A673 (cell line): Measurements from ENCODE around the gene NUP188. TPM values are rescaled to one million over a fixed set of nuclear protein-coding genes. Genes with fewer than 3 reads are reported as not detected.

Experiments used
- BruUV-seq: library from RNA; stranded (reverse); fragments of 400-500 nt; replicated peaks from 2 replicates; lab custom pipeline; 2021; lab: Mats Ljungman, UMichigan
- CTCF ChIA-PET: fragments of 300-600 bp; sonication (Branson Sonifier 250); formaldehyde crosslinking; loops from one replicate; lab custom pipeline; 2022; ENCODE audit warnings: antibody characterized with exemption; lab: Charles Lee
- POLR2A ChIA-PET: fragments of 300-600 bp; sonication (Branson Sonifier 250); formaldehyde crosslinking; loops from one replicate; lab custom pipeline; 2022; ENCODE audit warnings: antibody characterized with exemption; ENCODE audit not compliant: low non-redundant PET; lab: Charles Lee
- DNase-seq: peaks from one replicate; pipeline ENCODE4 v3.0.0-alpha.2; 2015; ENCODE audit warnings: low spot score
- H3K27ac ChIP-seq: fragments of 200-600 bp; sonication (generic); 2 replicates; pipeline ENCODE4 v1.5.1; 2016; ENCODE audit warnings: mixed run types, low read depth, mild to moderate bottlenecking, mixed read lengths, antibody characterized with exemption, low read length; ENCODE audit not compliant: poor library complexity, severe bottlenecking
- H3K27me3 ChIP-seq: fragments of 200-600 bp; sonication (generic); replicated peaks from 2 replicates; pipeline ENCODE4 v1.6.1; 2017; ENCODE audit warnings: mixed run types, low read depth, mild to moderate bottlenecking, mixed read lengths, antibody characterized with exemption, low read length; ENCODE audit not compliant: insufficient read depth, poor library complexity
- H3K36me3 ChIP-seq: fragments of 200-600 bp; sonication (generic); 2 replicates; pipeline ENCODE4 v1.6.1; 2016; ENCODE audit warnings: mixed run types, mild to moderate bottlenecking, mixed read lengths, antibody characterized with exemption, low read length; ENCODE audit not compliant: insufficient read depth, poor library complexity, severe bottlenecking
- H3K4me1 ChIP-seq: fragments of 200-600 bp; sonication (generic); 2 replicates; pipeline ENCODE4 v1.6.1; 2017; ENCODE audit warnings: mixed run types, mild to moderate bottlenecking, mixed read lengths, antibody characterized with exemption, low read length; ENCODE audit not compliant: insufficient read depth, poor library complexity, severe bottlenecking
- H3K4me3 ChIP-seq: fragments of 200-600 bp; sonication (generic); 2 replicates; pipeline ENCODE4 v1.5.1; 2016; ENCODE audit warnings: low read depth, mixed run types, mild to moderate bottlenecking, mixed read lengths, low read length; ENCODE audit not compliant: poor library complexity, severe bottlenecking
- H3K9me3 ChIP-seq: fragments of 200-600 bp; sonication (generic); 2 replicates; pipeline ENCODE4 v1.6.1; 2016; ENCODE audit warnings: mixed run types, low read depth, mild to moderate bottlenecking, mixed read lengths, antibody characterized with exemption, low read length; ENCODE audit not compliant: poor library complexity, severe bottlenecking
- EZH2 ChIP-seq: fragments of 200-600 bp; sonication (generic); IDR thresholded peaks from 2 replicates; pipeline ENCODE4 v1.6.1; 2017; ENCODE audit warnings: borderline replicate concordance, low read depth, mild to moderate bottlenecking, mixed read lengths, antibody characterized with exemption, low read length; ENCODE audit not compliant: poor library complexity, severe bottlenecking
- intact Hi-C: fragments of 100-400 bp; cut with micrococcal nuclease; formaldehyde crosslinking; loops from one replicate; pipeline ENCODE4 v1.10.0; 2022; ENCODE audit not compliant: unreplicated experiment
- total RNA-seq: library from RNA; stranded (reverse); gene quantifications from 2 replicates; pipeline ENCODE4 v1.2.3, GENCODE V29; 2021
- TF ChIP-seq, protein P1 (sequence below): fragments of 300-800, 200-600 bp; sonication (generic); conservative IDR thresholded peaks from 2 replicates; pipeline ENCODE4 v1.5.1; 2017; ENCODE audit warnings: low read depth, mild to moderate bottlenecking, antibody characterized with exemption, low read length, moderate library complexity, mixed read lengths

Gene NUP188
- total RNA-seq, 1 experiment from 2014 or later = 170 TPM

- TF ChIP-seq, protein P1, sequence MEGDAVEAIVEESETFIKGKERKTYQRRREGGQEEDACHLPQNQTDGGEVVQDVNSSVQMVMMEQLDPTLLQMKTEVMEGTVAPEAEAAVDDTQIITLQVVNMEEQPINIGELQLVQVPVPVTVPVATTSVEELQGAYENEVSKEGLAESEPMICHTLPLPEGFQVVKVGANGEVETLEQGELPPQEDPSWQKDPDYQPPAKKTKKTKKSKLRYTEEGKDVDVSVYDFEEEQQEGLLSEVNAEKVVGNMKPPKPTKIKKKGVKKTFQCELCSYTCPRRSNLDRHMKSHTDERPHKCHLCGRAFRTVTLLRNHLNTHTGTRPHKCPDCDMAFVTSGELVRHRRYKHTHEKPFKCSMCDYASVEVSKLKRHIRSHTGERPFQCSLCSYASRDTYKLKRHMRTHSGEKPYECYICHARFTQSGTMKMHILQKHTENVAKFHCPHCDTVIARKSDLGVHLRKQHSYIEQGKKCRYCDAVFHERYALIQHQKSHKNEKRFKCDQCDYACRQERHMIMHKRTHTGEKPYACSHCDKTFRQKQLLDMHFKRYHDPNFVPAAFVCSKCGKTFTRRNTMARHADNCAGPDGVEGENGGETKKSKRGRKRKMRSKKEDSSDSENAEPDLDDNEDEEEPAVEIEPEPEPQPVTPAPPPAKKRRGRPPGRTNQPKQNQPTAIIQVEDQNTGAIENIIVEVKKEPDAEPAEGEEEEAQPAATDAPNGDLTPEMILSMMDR = no peak
- no peak overlapping the region for H3K4me3 ChIP-seq
- no peaks in the 10 kb centered on the region for H3K27me3 ChIP-seq
- intact Hi-C loops = no loop called here
- DNase-seq = no peak
- peaks cover 33% of the 10 kb centered on the region for H3K4me1 ChIP-seq
- peak overlapping the region; percentile 27 for H3K27ac ChIP-seq
- peaks cover 19% of the 10 kb centered on the region for H3K36me3 ChIP-seq
- BruUV-seq = no TSS peak
- CTCF ChIA-PET = no interaction called here
- H3K9me3 ChIP-seq = no peaks in the 10 kb centered on the region
- POLR2A ChIA-PET = no interaction called here
These were observed 28.6 kb upstream of the NUP188 start for GRCh38 chr9:128918921-128919320.

- POLR2A ChIA-PET = no interaction called here
These were observed 28.0 kb upstream of the NUP188 start for GRCh38 chr9:128919402-128920089.

DNA sequence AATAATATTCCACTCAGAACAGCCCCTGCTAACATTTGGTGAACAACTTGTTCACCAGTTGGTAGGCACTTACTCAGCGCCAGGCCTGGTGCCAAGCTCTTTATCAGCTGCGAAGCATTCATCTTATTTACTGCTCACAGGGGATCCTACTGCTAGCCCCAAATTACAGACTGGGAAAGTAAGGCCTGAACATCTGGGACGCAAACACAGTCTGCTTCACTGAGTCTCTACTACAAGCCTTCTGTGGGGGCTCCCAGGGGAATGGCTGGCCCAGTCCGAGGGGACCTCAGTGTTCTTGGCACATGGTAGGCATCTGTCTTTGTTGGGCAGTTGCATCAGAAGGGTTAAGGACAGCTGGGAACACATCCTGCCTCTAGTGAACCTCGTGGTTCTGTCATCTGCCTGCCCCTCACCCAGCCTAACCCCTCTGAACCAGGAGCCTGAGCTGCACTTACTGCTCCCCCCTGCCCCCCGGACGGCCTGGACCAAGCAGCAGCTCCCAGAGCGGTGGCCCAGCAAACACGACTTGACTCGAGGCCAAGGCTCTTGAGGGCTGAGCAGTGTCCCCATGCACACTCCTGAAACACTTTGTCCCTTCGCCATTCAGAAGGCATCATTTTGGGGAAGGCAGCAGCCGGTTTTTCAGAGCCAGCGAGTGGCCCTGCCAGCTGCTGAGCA is 27.0 kb upstream of the NUP188 start, which contains the start of gene PHYHD1:
TSS of gene PHYHD1 (plus strand) at position 602 of the 678 bp plus-strand sequence. CDS start 1,342 bp downstream, outside the sequence.
- Histone ChIP-seq H3K4me3 (peak within 1 kb of the TSS; percentile 47), H3K27me3 (no peaks in the 10 kb centered on the region), H3K36me3 (peaks cover 19% of the 10 kb centered on the region), H3K27ac (peak within 1 kb of the TSS; percentile 89), H3K9me3 (no peaks in the 10 kb centered on the region), H3K4me1 (peaks cover 33% of the 10 kb centered on the region)
- ChIA-PET CTCF (no interaction called here), POLR2A (no interaction called here)
- TF ChIP-seq, protein P1 = no peak
- no peak for TF ChIP-seq EZH2
- BruUV-seq = no TSS peak
- DNase-seq = peak; percentile 72
- intact Hi-C loops = loop anchor here (5.0 kb wide), 1 partner anchor 38 kb away; the partner anchor contains the start of genes KYAT1 and LRRC8A

More at GRCh38 chr9:128919402-128920089, 28.0 kb upstream of the NUP188 start:
- intact Hi-C loops = loop anchor here (5.0 kb wide), 1 partner anchor 37 kb away; the partner anchor contains the start of genes KYAT1 and LRRC8A
- H3K4me1 ChIP-seq = peaks cover 33% of the 10 kb centered on the region
- no peak for DNase-seq
- CTCF ChIA-PET = no interaction called here
- no peak overlapping the region for H3K4me3 ChIP-seq
- no TSS peak for BruUV-seq
- no peaks in the 10 kb centered on the region for H3K27me3 ChIP-seq
- TF ChIP-seq EZH2 = no peak
- TF ChIP-seq, protein P1 = no peak
- H3K9me3 ChIP-seq = no peaks in the 10 kb centered on the region
- H3K27ac ChIP-seq = peak overlapping the region; percentile 27
- H3K36me3 ChIP-seq = peaks cover 19% of the 10 kb centered on the region
